ENCODE data around the gene BRD4. TPM values are rescaled to one million over a fixed set of nuclear protein-coding genes. Genes with fewer than 3 reads are reported as not detected.
"Not testable (repeated sequence)": the region's sequence is repeated elsewhere in the genome, so short reads cannot be mapped to it uniquely, and the experiment has no call there.

Gene BRD4
- polyA plus RNA-seq, 2 of the 4 experiments (the other 2 are of a cell fraction), result 8.3 to 22.5 TPM

DNA sequence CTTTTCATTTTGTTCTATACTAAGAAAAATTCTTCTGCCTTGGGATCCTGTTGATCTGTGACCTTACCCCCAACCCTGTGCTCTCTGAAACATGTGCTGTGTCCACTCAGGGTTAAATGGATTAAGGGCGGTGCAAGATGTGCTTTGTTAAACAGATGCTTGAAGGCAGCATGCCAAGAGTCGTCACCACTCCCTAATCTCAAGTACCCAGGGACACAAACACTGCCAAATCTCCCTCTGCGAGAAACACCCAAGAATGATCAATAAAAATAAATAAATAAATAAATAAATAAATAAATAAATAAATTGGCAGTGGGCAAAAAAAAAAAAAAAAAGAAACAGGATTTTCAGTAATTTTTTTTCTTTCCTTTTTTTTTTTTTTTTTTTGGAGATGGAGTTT lies 31.5 kb upstream of the BRD4 start:
- WGBS (ENCODE audit: missing lambda C conversion rate), result 68% methylated on average over 2 of the region's 3 CpGs
- H3K4me1 ChIP-seq, result peaks cover 14% of the 10 kb centered on the region
- peak; percentile 34; the same call in 1 of the 2 replicates for TF ChIP-seq ZC3H11A (IDR thresholded peaks at IDR 0.05)
- H3K27ac ChIP-seq; DNase-seq (ENCODE audit: low read depth in 1 of 2, low spot score in 1 of 2); CTCF ChIA-PET; H3K4me3 ChIP-seq; H3K9me3 ChIP-seq; FAIRE-seq; H3K4me2 ChIP-seq; ATAC-seq: not testable (repeated sequence)
- POLR2A ChIA-PET, result interaction anchor here (0.7 kb wide), 1 partner anchor 45 kb away, joined by 5 read pairs; no protein-coding TSS in a partner anchor

DNA sequence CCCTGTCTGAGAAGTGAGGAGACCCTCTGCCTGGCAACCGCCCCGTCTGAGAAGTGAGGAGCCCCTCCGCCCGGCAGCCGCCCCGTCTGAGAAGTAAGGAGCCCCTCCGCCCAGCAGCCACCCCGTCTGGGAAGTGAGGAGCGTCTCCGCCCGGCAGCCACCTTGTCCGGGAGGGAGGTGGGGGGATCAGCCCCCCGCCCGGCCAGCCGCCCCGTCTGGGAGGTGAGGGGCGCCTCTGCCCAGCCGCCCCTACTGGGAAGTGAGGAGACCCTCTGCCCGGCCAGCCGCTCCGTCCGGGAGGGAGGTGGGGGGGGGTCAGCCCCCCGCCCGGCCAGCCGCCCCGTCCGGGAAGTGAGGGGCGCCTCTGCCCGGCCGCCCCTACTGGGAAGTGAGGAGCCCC lies 30.7 kb upstream of the BRD4 start:
- not testable (repeated sequence) for FAIRE-seq

GRCh38 chr19:15360015-15360414 lies 27.7 kb upstream of the BRD4 start:
- ChIA-PET CTCF (interaction anchor here (1.4 kb wide), 1 partner anchor 12 kb away, joined by 4 read pairs; no protein-coding TSS in a partner anchor), POLR2A (interaction anchor here (1.3 kb wide), 1 partner anchor 19 kb away, joined by 5 read pairs; the partner anchor contains the start of gene AKAP8)
- H3K4me2 ChIP-seq; DNase-seq (ENCODE audit: low read depth in 1 of 2, low spot score in 1 of 2); H3K4me3 ChIP-seq; ATAC-seq; H3K9me3 ChIP-seq; FAIRE-seq: not testable (repeated sequence)
- H3K4me1 ChIP-seq, result peaks cover 17% of the 10 kb centered on the region
- WGBS (ENCODE audit: missing lambda C conversion rate), result 89% methylated on average over 4 of the region's 4 CpGs
- H3K27ac ChIP-seq, result peak overlapping the region in 1 of 2 experiments; percentile 50; a peak in 2 of 6 replicates

More for the DNA sequence above, 30.7 kb upstream of the BRD4 start:
- H3K27ac ChIP-seq; H3K4me3 ChIP-seq; H3K4me2 ChIP-seq; DNase-seq (ENCODE audit: low read depth in 1 of 2, low spot score in 1 of 2); ATAC-seq; POLR2A ChIA-PET; CTCF ChIA-PET; H3K9me3 ChIP-seq: not testable (repeated sequence)
- WGBS (ENCODE audit: missing lambda C conversion rate), result no CpG with 5 or more reads among the region's 30 CpGs
- peaks cover 17% of the 10 kb centered on the region for H3K4me1 ChIP-seq

- TF ChIP-seq RNF2 (IDR thresholded peaks at IDR 0.05; ENCODE audit: borderline replicate concordance, low read depth) (no peak), EHMT2 (IDR thresholded peaks at IDR 0.05; ENCODE audit: low read depth) (no peak), RAD21 (conservative IDR thresholded peaks at IDR 0.05 in 1 of 2, IDR thresholded peaks at IDR 0.05 in 1 of 2) (no peak), KDM5A (IDR thresholded peaks at IDR 0.05) (no peak), CHD4 (IDR thresholded peaks at IDR 0.05; ENCODE audit: borderline replicate concordance) (no peak), HES2 (IDR thresholded peaks at IDR 0.05) (no peak), MAFK (IDR thresholded peaks at IDR 0.05; ENCODE audit: partially characterized antibody) (no peak), MAX (IDR thresholded peaks at IDR 0.05) (no peak), TFCP2L1 (CRISPR knock-in tag; IDR thresholded peaks at IDR 0.05) (no peak), HOXB5 (CRISPR knock-in tag; IDR thresholded peaks at IDR 0.05) (no peak), JUN (IDR thresholded peaks at IDR 0.05) (no peak), PBX3 (IDR thresholded peaks at IDR 0.05) (no peak), NPAS2 (CRISPR knock-in tag; IDR thresholded peaks at IDR 0.05; ENCODE audit: borderline replicate concordance) (no peak), CBX2 (IDR thresholded peaks at IDR 0.05; ENCODE audit: borderline replicate concordance, low read depth) (no peak), PHF8 (IDR thresholded peaks at IDR 0.05; ENCODE audit: borderline replicate concordance, low read depth) (no peak), FOSB (CRISPR knock-in tag; IDR thresholded peaks at IDR 0.05) (no peak)
- TF ChIP-seq, protein P1, sequence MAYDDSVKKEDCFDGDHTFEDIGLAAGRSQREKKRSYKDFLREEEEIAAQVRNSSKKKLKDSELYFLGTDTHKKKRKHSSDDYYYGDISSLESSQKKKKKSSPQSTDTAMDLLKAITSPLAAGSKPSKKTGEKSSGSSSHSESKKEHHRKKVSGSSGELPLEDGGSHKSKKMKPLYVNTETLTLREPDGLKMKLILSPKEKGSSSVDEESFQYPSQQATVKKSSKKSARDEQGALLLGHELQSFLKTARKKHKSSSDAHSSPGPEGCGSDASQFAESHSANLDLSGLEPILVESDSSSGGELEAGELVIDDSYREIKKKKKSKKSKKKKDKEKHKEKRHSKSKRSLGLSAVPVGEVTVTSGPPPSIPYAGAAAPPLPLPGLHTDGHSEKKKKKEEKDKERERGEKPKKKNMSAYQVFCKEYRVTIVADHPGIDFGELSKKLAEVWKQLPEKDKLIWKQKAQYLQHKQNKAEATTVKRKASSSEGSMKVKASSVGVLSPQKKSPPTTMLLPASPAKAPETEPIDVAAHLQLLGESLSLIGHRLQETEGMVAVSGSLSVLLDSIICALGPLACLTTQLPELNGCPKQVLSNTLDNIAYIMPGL (CRISPR knock-in tag; IDR thresholded peaks at IDR 0.05; ENCODE audit: borderline replicate concordance), result no peak
- TF ChIP-seq, protein P2, sequence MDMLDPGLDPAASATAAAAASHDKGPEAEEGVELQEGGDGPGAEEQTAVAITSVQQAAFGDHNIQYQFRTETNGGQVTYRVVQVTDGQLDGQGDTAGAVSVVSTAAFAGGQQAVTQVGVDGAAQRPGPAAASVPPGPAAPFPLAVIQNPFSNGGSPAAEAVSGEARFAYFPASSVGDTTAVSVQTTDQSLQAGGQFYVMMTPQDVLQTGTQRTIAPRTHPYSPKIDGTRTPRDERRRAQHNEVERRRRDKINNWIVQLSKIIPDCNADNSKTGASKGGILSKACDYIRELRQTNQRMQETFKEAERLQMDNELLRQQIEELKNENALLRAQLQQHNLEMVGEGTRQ (IDR thresholded peaks at IDR 0.05), result no peak
- CTCF ChIA-PET, result interaction anchor here (0.6 to 1.0 kb wide), 3 partner anchors 9 to 137 kb away, joined by 4 read pairs; no protein-coding TSS in a partner anchor
- FAIRE-seq, result no peak
- 43% methylated on average over 3 of the region's 3 CpGs for WGBS (ENCODE audit: missing lambda C conversion rate)
- POLR2A ChIA-PET, result interaction anchor here (0.7 to 1.3 kb wide), 2 partner anchors 21 to 717 kb away, joined by 5 read pairs; partner anchors contain the start of gene AKAP8
- DNase-seq (ENCODE audit: low read depth in 1 of 2, low spot score in 1 of 2), result peak in 1 of 2 experiments; percentile 18
- Histone ChIP-seq H3K9me3 (no peaks in the 10 kb centered on the region), H3K27ac (peak overlapping the region; percentile 74 to 82), H3K4me1 (peaks cover 17% of the 10 kb centered on the region), H3K4me3 (no peak overlapping the region), H3K4me2 (peak overlapping the region; percentile 28)
- peak in 1 of 2 experiments; percentile 54; a peak in 2 of 6 replicates for ATAC-seq
Observed at GRCh38 chr19:15358918-15359317, 26.6 kb upstream of the BRD4 start.

All from A549 (cell line).